H1 (cell line): ENCODE measurements around the gene G6PC1. TPM values are rescaled to one million over a fixed set of nuclear protein-coding genes. Genes with fewer than 3 reads are reported as not detected.

ENCODE experiments used
- CREB1 ChIP-seq: IDR thresholded peaks from 2 replicates; pipeline ENCODE4 v1.6.1; 2012; ENCODE audit warnings: inconsistent platforms
- CTBP2 ChIP-seq: IDR thresholded peaks from 2 replicates; pipeline ENCODE4 v1.7.0; 2011; ENCODE audit warnings: borderline replicate concordance, mild to moderate bottlenecking, moderate library complexity, mixed read lengths, low read length; ENCODE audit not compliant: insufficient read depth, insufficient read length
- GABPA ChIP-seq: IDR thresholded peaks from 2 replicates; pipeline ENCODE4 v1.6.1; 2011; ENCODE audit warnings: mild to moderate bottlenecking, low read length, moderate library complexity, borderline replicate concordance; ENCODE audit not compliant: insufficient read depth
- KDM1A ChIP-seq: fragments of 200-600, 300-600 bp; sonication (generic); IDR thresholded peaks from 2 replicates; pipeline ENCODE4 v1.7.1; 2016; ENCODE audit warnings: mild to moderate bottlenecking, low read length, borderline replicate concordance
- NANOG ChIP-seq: IDR thresholded peaks from 2 replicates; pipeline ENCODE4 v1.6.1; 2011; ENCODE audit warnings: low read length, low read depth, mild to moderate bottlenecking, inconsistent platforms; ENCODE audit not compliant: insufficient read depth, poor library complexity, severe bottlenecking
- SIN3A ChIP-seq, 2 experiments: IDR thresholded peaks in 1 of 2; conservative IDR thresholded peaks in 1 of 2; 2 replicates each; pipeline ENCODE4 v1.6.1; 2011 to 2012; ENCODE audit warnings: low read length in 2 of 2, improper control_type of control experiment in 1 of 2, low read depth in 1 of 2, mild to moderate bottlenecking in 1 of 2
- polyA plus RNA-seq, 7 experiments: library from polyadenylated mRNA; depleted of rRNA in 3 of 7; stranded (reverse) in 5 of 7; unstranded in 2 of 7; fragments of >200 nt in 5 of 7; fragments of 200-250 nt in 2 of 7; gene quantifications; 1 replicate in 5 of 7; 2 replicates in 1 of 7; 4 replicates in 1 of 7; pipeline versions ENCODE4 v1.2.1 to v1.2.3, GENCODE V29; 2011 to 2013; ENCODE audit warnings: missing spikeins in 2 of 7, mixed read lengths in 2 of 7
- total RNA-seq: library from RNA; stranded (reverse); fragmentation: NEBNext Ultra II Directional; extraction: Animal tissue kit (Norgen Biotek cat#: 25700); gene quantifications from 2 replicates; pipeline ENCODE4 v1.2.1, GENCODE V29; 2021
- TF ChIP-seq, protein P1 (sequence below): fragments of 300-600 bp; sonication (generic); IDR thresholded peaks from 2 replicates; pipeline ENCODE4 v1.7.1; 2012; ENCODE audit warnings: low read length, moderate library complexity, mild to moderate bottlenecking, inconsistent platforms; ENCODE audit not compliant: insufficient replicate concordance
- TF ChIP-seq, protein P2 (sequence below): IDR thresholded peaks from 2 replicates; pipeline ENCODE4 v1.6.1; 2011; ENCODE audit warnings: low read depth, mild to moderate bottlenecking, low read length; ENCODE audit not compliant: insufficient read depth

Gene G6PC1
- total and polyA plus RNA-seq, 2 of the 8 experiments (the other 6 are each of a cell fraction or from before 2014, with no cell fraction given): 0.02 TPM; not detected in 1

DNA sequence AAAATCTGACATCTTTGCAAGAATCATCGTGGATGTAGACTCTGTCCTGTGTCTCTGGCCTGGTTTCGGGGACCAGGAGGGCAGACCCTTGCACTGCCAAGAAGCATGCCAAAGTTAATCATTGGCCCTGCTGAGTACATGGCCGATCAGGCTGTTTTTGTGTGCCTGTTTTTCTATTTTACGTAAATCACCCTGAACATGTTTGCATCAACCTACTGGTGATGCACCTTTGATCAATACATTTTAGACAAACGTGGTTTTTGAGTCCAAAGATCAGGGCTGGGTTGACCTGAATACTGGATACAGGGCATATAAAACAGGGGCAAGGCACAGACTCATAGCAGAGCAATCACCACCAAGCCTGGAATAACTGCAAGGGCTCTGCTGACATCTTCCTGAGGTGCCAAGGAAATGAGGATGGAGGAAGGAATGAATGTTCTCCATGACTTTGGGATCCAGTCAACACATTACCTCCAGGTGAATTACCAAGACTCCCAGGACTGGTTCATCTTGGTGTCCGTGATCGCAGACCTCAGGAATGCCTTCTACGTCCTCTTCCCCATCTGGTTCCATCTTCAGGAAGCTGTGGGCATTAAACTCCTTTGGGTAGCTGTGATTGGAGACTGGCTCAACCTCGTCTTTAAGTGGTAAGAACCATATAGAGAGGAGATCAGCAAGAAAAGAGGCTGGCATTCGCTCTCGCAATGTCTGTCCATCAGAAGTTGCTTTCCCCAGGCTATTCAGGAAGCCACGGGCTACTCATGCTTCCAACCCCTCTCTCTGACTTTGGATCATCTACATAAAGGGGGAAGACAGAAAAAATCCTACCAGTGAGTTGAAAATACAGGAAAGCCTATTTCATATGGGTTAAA, at the start of gene G6PC1 (continued):
- TF ChIP-seq, protein P1, sequence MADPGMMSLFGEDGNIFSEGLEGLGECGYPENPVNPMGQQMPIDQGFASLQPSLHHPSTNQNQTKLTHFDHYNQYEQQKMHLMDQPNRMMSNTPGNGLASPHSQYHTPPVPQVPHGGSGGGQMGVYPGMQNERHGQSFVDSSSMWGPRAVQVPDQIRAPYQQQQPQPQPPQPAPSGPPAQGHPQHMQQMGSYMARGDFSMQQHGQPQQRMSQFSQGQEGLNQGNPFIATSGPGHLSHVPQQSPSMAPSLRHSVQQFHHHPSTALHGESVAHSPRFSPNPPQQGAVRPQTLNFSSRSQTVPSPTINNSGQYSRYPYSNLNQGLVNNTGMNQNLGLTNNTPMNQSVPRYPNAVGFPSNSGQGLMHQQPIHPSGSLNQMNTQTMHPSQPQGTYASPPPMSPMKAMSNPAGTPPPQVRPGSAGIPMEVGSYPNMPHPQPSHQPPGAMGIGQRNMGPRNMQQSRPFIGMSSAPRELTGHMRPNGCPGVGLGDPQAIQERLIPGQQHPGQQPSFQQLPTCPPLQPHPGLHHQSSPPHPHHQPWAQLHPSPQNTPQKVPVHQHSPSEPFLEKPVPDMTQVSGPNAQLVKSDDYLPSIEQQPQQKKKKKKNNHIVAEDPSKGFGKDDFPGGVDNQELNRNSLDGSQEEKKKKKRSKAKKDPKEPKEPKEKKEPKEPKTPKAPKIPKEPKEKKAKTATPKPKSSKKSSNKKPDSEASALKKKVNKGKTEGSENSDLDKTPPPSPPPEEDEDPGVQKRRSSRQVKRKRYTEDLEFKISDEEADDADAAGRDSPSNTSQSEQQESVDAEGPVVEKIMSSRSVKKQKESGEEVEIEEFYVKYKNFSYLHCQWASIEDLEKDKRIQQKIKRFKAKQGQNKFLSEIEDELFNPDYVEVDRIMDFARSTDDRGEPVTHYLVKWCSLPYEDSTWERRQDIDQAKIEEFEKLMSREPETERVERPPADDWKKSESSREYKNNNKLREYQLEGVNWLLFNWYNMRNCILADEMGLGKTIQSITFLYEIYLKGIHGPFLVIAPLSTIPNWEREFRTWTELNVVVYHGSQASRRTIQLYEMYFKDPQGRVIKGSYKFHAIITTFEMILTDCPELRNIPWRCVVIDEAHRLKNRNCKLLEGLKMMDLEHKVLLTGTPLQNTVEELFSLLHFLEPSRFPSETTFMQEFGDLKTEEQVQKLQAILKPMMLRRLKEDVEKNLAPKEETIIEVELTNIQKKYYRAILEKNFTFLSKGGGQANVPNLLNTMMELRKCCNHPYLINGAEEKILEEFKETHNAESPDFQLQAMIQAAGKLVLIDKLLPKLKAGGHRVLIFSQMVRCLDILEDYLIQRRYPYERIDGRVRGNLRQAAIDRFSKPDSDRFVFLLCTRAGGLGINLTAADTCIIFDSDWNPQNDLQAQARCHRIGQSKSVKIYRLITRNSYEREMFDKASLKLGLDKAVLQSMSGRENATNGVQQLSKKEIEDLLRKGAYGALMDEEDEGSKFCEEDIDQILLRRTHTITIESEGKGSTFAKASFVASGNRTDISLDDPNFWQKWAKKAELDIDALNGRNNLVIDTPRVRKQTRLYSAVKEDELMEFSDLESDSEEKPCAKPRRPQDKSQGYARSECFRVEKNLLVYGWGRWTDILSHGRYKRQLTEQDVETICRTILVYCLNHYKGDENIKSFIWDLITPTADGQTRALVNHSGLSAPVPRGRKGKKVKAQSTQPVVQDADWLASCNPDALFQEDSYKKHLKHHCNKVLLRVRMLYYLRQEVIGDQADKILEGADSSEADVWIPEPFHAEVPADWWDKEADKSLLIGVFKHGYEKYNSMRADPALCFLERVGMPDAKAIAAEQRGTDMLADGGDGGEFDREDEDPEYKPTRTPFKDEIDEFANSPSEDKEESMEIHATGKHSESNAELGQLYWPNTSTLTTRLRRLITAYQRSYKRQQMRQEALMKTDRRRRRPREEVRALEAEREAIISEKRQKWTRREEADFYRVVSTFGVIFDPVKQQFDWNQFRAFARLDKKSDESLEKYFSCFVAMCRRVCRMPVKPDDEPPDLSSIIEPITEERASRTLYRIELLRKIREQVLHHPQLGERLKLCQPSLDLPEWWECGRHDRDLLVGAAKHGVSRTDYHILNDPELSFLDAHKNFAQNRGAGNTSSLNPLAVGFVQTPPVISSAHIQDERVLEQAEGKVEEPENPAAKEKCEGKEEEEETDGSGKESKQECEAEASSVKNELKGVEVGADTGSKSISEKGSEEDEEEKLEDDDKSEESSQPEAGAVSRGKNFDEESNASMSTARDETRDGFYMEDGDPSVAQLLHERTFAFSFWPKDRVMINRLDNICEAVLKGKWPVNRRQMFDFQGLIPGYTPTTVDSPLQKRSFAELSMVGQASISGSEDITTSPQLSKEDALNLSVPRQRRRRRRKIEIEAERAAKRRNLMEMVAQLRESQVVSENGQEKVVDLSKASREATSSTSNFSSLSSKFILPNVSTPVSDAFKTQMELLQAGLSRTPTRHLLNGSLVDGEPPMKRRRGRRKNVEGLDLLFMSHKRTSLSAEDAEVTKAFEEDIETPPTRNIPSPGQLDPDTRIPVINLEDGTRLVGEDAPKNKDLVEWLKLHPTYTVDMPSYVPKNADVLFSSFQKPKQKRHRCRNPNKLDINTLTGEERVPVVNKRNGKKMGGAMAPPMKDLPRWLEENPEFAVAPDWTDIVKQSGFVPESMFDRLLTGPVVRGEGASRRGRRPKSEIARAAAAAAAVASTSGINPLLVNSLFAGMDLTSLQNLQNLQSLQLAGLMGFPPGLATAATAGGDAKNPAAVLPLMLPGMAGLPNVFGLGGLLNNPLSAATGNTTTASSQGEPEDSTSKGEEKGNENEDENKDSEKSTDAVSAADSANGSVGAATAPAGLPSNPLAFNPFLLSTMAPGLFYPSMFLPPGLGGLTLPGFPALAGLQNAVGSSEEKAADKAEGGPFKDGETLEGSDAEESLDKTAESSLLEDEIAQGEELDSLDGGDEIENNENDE: no peak
- no peak for TF ChIP-seq CREB1
- no peak for TF ChIP-seq SIN3A (conservative IDR thresholded peaks at IDR 0.05 in 1 of 2, IDR thresholded peaks at IDR 0.05 in 1 of 2; ENCODE audit: low read depth in 1 of 2, low read length in 2 of 2)
- TF ChIP-seq, protein P2, sequence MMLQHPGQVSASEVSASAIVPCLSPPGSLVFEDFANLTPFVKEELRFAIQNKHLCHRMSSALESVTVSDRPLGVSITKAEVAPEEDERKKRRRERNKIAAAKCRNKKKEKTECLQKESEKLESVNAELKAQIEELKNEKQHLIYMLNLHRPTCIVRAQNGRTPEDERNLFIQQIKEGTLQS: no peak
- no peak for TF ChIP-seq CTBP2
- no peak for TF ChIP-seq GABPA
- TF ChIP-seq NANOG: no peak
- no peak for TF ChIP-seq KDM1A
